Peyer's patch (tissue), 4 donors: ENCODE measurements around the gene WDR5.

Experiments used
- POLR2A ChIP-seq, 2 donors: fragments of 450-650 bp; IDR thresholded peaks; one replicate each; pipeline ENCODE4 v1.5.1; 2017; ENCODE audit warnings: antibody characterized with exemption in 2 of 2, mild to moderate bottlenecking in 2 of 2, moderate library complexity in 2 of 2
- TF ChIP-seq, protein P1 (sequence below), 6 experiments: fragments of 450-650 bp in 4 of 6; fragments of 200-600 bp in 2 of 6; sonication (generic) in 1 of 6; IDR thresholded peaks; one replicate each; pipeline ENCODE4 v1.5.1; 2017 to 2019; ENCODE audit warnings: antibody characterized with exemption in 6 of 6, mild to moderate bottlenecking in 3 of 6, moderate library complexity in 1 of 6

GRCh38 chr9:134198791-134199190 is 62.9 kb downstream of the WDR5 start:
- TF ChIP-seq, protein P1, sequence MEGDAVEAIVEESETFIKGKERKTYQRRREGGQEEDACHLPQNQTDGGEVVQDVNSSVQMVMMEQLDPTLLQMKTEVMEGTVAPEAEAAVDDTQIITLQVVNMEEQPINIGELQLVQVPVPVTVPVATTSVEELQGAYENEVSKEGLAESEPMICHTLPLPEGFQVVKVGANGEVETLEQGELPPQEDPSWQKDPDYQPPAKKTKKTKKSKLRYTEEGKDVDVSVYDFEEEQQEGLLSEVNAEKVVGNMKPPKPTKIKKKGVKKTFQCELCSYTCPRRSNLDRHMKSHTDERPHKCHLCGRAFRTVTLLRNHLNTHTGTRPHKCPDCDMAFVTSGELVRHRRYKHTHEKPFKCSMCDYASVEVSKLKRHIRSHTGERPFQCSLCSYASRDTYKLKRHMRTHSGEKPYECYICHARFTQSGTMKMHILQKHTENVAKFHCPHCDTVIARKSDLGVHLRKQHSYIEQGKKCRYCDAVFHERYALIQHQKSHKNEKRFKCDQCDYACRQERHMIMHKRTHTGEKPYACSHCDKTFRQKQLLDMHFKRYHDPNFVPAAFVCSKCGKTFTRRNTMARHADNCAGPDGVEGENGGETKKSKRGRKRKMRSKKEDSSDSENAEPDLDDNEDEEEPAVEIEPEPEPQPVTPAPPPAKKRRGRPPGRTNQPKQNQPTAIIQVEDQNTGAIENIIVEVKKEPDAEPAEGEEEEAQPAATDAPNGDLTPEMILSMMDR (IDR thresholded peaks at IDR 0.05), result no peak
- TF ChIP-seq POLR2A (IDR thresholded peaks at IDR 0.05), result no peak
